Neuronal stem cell (in vitro differentiated cells): ENCODE data around the gene SIGLEC14.
A peak's percentile ranks its signal among the peaks of the same experiment; 100 is the strongest.

Source experiments
- DNase-seq: peaks from one replicate; pipeline ENCODE4 v3.0.0-alpha.2; 2013; ENCODE audit warnings: low spot score
- H2AFZ ChIP-seq: one replicate; pipeline ENCODE4 v1.6.1; 2013; ENCODE audit warnings: mild to moderate bottlenecking, low read length, inconsistent platforms
- H2AK5ac ChIP-seq: 2 replicates; pipeline ENCODE4 v1.6.1; 2013; ENCODE audit warnings: low read depth, mild to moderate bottlenecking, inconsistent platforms, low read length, moderate library complexity, mixed read lengths
- H2BK120ac ChIP-seq: 2 replicates; pipeline ENCODE4 v1.6.1; 2013; ENCODE audit warnings: low read depth, mild to moderate bottlenecking, inconsistent platforms, low read length, moderate library complexity, mixed read lengths
- H2BK12ac ChIP-seq: one replicate; pipeline ENCODE4 v1.6.1; 2013; ENCODE audit warnings: low read length, inconsistent platforms
- H2BK15ac ChIP-seq: 2 replicates; pipeline ENCODE4 v1.6.1; 2013; ENCODE audit warnings: mild to moderate bottlenecking, low read length, inconsistent platforms, mixed read lengths
- H2BK5ac ChIP-seq: one replicate; pipeline ENCODE4 v1.6.1; 2013; ENCODE audit warnings: inconsistent platforms, mild to moderate bottlenecking, low read length, moderate library complexity
- H3K14ac ChIP-seq: one replicate; pipeline ENCODE4 v1.6.1; 2013; ENCODE audit warnings: low read length, inconsistent platforms
- H3K18ac ChIP-seq: 2 replicates; pipeline ENCODE4 v1.6.1; 2013; ENCODE audit warnings: low read length, inconsistent platforms
- H3K23ac ChIP-seq: 2 replicates; pipeline ENCODE4 v1.6.1; 2013; ENCODE audit warnings: low read depth, mild to moderate bottlenecking, mixed read lengths, low read length, inconsistent platforms; ENCODE audit not compliant: poor library complexity
- H3K27ac ChIP-seq: replicated peaks from 3 replicates; pipeline ENCODE4 v1.5.1; 2013; ENCODE audit warnings: low read length, inconsistent platforms
- H3K27me3 ChIP-seq, 3 experiments: 2 replicates each; pipeline ENCODE4 v1.6.1; 2013; ENCODE audit warnings: low read length in 3 of 3, mild to moderate bottlenecking in 2 of 3, inconsistent platforms in 1 of 3, low read depth in 1 of 3, mixed read lengths in 1 of 3, moderate library complexity in 1 of 3; ENCODE audit not compliant: control insufficient read depth in 3 of 3, insufficient read depth in 3 of 3
- H3K36me3 ChIP-seq, 2 donors: replicated peaks in 1 of 2; 2 replicates each; pipeline ENCODE4 v1.6.1; 2013; ENCODE audit warnings: low read length in 2 of 2; ENCODE audit not compliant: control insufficient read depth in 2 of 2, insufficient read depth in 2 of 2
- H3K4ac ChIP-seq: 2 replicates; pipeline ENCODE4 v1.6.1; 2013; ENCODE audit warnings: inconsistent platforms, mild to moderate bottlenecking, low read length, moderate library complexity
- H3K4me1 ChIP-seq, 2 donors: 1 replicate in 1 of 2; 2 replicates in 1 of 2; pipeline ENCODE4 v1.6.1; 2013; ENCODE audit warnings: low read length in 2 of 2, low read depth in 1 of 2; ENCODE audit not compliant: control insufficient read depth in 2 of 2, insufficient read depth in 1 of 2
- H3K4me2 ChIP-seq: one replicate; pipeline ENCODE4 v1.6.1; 2013; ENCODE audit warnings: mild to moderate bottlenecking, low read length, inconsistent platforms; ENCODE audit not compliant: insufficient read depth, poor library complexity, severe bottlenecking
- H3K4me3 ChIP-seq, 2 donors: 2 replicates each; pipeline ENCODE4 v1.5.1; 2013; ENCODE audit warnings: low read length in 2 of 2, mild to moderate bottlenecking in 2 of 2, inconsistent platforms in 1 of 2, moderate library complexity in 1 of 2
- H3K79me1 ChIP-seq: one replicate; pipeline ENCODE4 v1.6.1; 2013; ENCODE audit warnings: low read depth, mild to moderate bottlenecking, inconsistent platforms, low read length, moderate library complexity
- H3K9ac ChIP-seq: one replicate; pipeline ENCODE4 v1.6.1; 2013; ENCODE audit warnings: mild to moderate bottlenecking, low read depth, low read length, inconsistent platforms; ENCODE audit not compliant: poor library complexity
- H3K9me3 ChIP-seq, 2 donors: replicated peaks in 1 of 2; 2 replicates each; pipeline versions ENCODE3 to v1.6.1; 2013; ENCODE audit warnings: low read length in 2 of 2, mild to moderate bottlenecking in 2 of 2, inconsistent platforms in 1 of 2, low read depth in 1 of 2, mixed read lengths in 1 of 2, moderate library complexity in 1 of 2; ENCODE audit not compliant: control insufficient read depth in 2 of 2, insufficient read depth in 1 of 2
- H4K8ac ChIP-seq: one replicate; pipeline ENCODE4 v1.6.1; 2013; ENCODE audit warnings: low read depth, mild to moderate bottlenecking, inconsistent platforms, low read length, moderate library complexity
- H4K91ac ChIP-seq: one replicate; pipeline ENCODE4 v1.6.1; 2013; ENCODE audit warnings: low read length, low read depth, mild to moderate bottlenecking, inconsistent platforms; ENCODE audit not compliant: poor library complexity
- WGBS, 2 donors: extraction: QIAGEN DNeasy Blood & Tissue Kit; methylation state at CpG; one replicate each; pipeline ENCODE4 v1.1.7; 2013; ENCODE audit warnings: missing lambda C conversion rate in 2 of 2, mixed read lengths in 1 of 2; ENCODE audit not compliant: insufficient read length in 2 of 2, insufficient replicate concordance in 1 of 2; ENCODE audit errors: extremely low coverage in 2 of 2; 5-methylcytosine and 5-hydroxymethylcytosine counted together

The SIGLEC14 gene

DNA sequence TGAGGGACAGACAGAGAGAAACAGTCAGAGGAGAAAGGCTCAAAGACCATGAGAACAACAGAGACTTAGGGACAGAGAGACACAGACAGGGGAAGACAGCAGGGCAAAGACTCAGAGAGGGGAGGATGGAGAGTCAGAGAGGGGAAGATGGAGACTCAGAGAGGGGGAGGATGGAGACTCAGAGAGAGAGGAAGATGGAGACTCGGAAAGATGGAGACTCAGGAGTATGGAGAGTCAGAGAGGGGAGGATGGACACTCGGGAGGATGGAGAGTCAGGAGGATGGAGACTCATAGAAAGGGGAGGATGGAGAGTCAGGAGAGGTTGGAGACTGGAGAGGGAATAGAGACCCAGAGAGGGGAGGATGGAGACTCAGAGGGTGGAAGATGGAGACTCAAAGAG is 47.2 kb upstream of the SIGLEC14 start:
- no peak for DNase-seq
- Histone ChIP-seq H2BK120ac (no peak overlapping the region), H3K23ac (no peak overlapping the region), H3K27ac (no peak overlapping the region), H3K4me1 (peaks cover 11 to 13% of the 10 kb centered on the region in 2 donors), H2BK15ac (no peak overlapping the region), H3K79me1 (no peaks in the 10 kb centered on the region), H2BK5ac (no peak overlapping the region), H4K8ac (no peak overlapping the region), H3K9ac (no peak overlapping the region), H4K91ac (no peak overlapping the region), H3K18ac (no peak overlapping the region), H2AK5ac (no peak overlapping the region), H3K27me3 (no peaks in the 10 kb centered on the region), H3K4ac (no peak overlapping the region), H3K4me2 (no peak overlapping the region), H3K9me3 (no peaks in the 10 kb centered on the region), H2AFZ (no peak overlapping the region), H3K14ac (no peak overlapping the region), H3K4me3 (no peak overlapping the region), H2BK12ac (no peak overlapping the region), H3K36me3 (peaks cover 0 to 43% of the 10 kb centered on the region in 2 donors)
- no CpG with 5 or more reads among the region's 2 CpGs for WGBS, 2 donors

DNA sequence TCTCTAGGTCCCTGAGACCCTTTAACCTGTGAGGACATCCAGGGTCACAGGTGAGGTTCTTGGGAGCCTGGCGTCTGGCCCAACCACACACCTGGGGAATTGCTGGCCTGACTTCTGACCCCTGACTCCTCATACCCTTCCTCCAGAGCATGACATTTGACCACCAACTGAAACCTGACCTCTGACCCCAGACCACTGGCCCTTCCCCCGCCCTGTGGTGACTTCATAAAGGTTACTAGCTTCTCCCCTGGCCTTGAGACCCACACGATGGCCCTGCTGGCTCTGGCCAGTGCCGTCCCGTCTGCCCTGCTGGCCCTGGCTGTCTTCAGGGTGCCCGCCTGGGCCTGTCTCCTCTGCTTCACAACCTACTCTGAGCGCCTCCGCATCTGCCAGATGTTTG is 46.6 kb upstream of the SIGLEC14 start, which contains the start of gene SPACA6:
Gene SPACA6 (plus strand): TSS at position 71 of the 400 bp plus-strand sequence. CDS start 197 bp downstream, at position 268.
- peaks cover 0 to 39% of the 10 kb centered on the region in 2 donors for H3K36me3 ChIP-seq
- no peak within 1 kb of the TSS for H3K4me2 ChIP-seq
- H4K8ac ChIP-seq, result no peak within 1 kb of the TSS
- H3K9me3 ChIP-seq, result no peaks in the 10 kb centered on the region
- WGBS, 2 donors, result no CpG with 5 or more reads among the region's 8 CpGs
- no peak within 1 kb of the TSS for H3K4me3 ChIP-seq
- no peak within 1 kb of the TSS for H3K9ac ChIP-seq
- H2BK12ac ChIP-seq, result no peak within 1 kb of the TSS
- H3K4me1 ChIP-seq, result peaks cover 13 to 15% of the 10 kb centered on the region in 2 donors
- no peak within 1 kb of the TSS for H2BK15ac ChIP-seq
- H2BK120ac ChIP-seq, result no peak within 1 kb of the TSS
- no peak within 1 kb of the TSS for H2BK5ac ChIP-seq
- peak within 1 kb of the TSS; percentile 48 for H2AK5ac ChIP-seq
- peak within 1 kb of the TSS; percentile 31 for H3K18ac ChIP-seq
- H4K91ac ChIP-seq, result no peak within 1 kb of the TSS
- H3K27me3 ChIP-seq, result no peaks in the 10 kb centered on the region
- H2AFZ ChIP-seq, result no peak within 1 kb of the TSS
- no peak within 1 kb of the TSS for H3K14ac ChIP-seq
- no peak within 1 kb of the TSS for H3K4ac ChIP-seq
- H3K23ac ChIP-seq, result no peak within 1 kb of the TSS
- H3K79me1 ChIP-seq, result no peaks in the 10 kb centered on the region
- H3K27ac ChIP-seq, result no peak within 1 kb of the TSS
- no peak for DNase-seq

DNA sequence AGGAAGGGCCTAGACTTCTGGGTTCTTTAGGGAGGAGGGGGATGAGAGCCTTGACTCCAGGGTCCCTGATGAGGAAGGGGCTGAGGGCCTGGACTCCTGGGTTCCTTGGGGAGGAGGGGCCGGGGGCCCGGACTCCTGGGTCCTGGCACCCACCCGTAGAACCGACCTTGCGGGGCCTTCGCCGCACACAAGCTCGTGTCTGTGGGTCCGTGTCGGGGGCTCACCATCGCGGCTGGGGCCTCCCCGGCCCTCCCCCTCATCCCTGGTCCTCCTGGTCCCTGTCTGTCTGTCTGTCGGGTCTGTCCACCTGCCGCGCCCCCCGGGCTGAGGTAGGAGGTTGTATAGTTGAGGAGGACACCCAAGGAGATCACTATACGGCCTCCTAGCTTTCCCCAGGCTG is 45.8 kb upstream of the SIGLEC14 start:
- peaks cover 20 to 23% of the 10 kb centered on the region in 2 donors for H3K4me1 ChIP-seq
- no peak overlapping the region for H4K91ac ChIP-seq
- no peak overlapping the region for H4K8ac ChIP-seq
- peaks cover 0 to 31% of the 10 kb centered on the region in 2 donors for H3K36me3 ChIP-seq
- H3K9ac ChIP-seq, result no peak overlapping the region
- DNase-seq, result no peak
- H3K4ac ChIP-seq, result no peak overlapping the region
- H3K79me1 ChIP-seq, result no peaks in the 10 kb centered on the region
- H3K18ac ChIP-seq, result peak overlapping the region; percentile 31
- no peak overlapping the region for H3K23ac ChIP-seq
- H3K27ac ChIP-seq, result no peak overlapping the region
- no CpG with 5 or more reads among the region's 18 CpGs for WGBS, 2 donors
- H3K14ac ChIP-seq, result no peak overlapping the region
- no peak overlapping the region for H2BK15ac ChIP-seq
- no peak overlapping the region for H2BK12ac ChIP-seq
- no peaks in the 10 kb centered on the region for H3K27me3 ChIP-seq
- no peak overlapping the region for H2AK5ac ChIP-seq
- H2AFZ ChIP-seq, result no peak overlapping the region
- no peak overlapping the region for H3K4me2 ChIP-seq
- no peaks in the 10 kb centered on the region for H3K9me3 ChIP-seq
- H2BK5ac ChIP-seq, result no peak overlapping the region
- H2BK120ac ChIP-seq, result no peak overlapping the region
- H3K4me3 ChIP-seq, result no peak overlapping the region

DNA sequence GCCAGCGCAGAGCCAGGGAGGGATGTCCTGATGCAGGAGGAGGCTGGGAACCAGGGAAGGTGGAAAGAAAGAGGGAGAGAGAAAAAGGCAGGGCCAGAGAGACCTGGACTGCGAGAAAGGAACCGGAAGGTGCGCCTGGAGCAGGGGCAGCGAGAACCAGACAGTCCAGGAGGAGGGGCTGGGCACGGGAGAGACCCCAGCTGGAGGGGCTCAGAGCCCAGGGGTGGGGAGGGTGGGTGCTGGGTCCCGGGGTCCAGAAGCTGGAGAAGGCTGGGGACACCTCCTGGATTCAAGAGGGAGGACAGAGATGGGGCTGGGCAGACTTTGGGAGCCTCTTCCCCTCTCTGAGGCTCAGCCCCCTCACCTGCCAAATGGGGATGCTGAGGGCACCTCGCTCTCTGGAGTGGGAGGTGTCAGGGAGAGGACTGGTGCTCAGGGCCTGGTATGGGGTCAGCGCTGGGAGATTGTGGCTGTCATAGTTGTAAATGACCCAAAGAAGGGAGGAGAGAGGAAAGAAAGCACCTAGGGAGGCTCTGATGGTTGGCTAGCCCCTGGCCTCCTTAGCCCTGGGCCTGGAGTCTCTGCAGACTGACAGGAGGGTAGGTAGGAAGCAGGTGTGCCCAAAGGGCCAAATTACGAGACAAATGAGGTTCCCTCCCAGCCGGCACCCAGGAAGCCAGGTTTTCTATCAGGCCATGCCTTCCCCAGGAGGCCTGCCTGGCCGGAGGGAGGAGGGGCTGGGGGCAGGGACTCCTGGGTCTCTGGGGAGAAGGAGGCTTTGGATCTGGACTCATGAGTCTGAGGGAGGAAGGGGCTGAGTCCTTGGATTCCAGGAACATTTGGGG is 45.2 kb upstream of the SIGLEC14 start:
- Histone ChIP-seq H3K27me3 (no peaks in the 10 kb centered on the region), H3K18ac (peak overlapping the region; percentile 71), H3K36me3 (peaks cover 0 to 25% of the 10 kb centered on the region in 2 donors), H3K79me1 (no peaks in the 10 kb centered on the region), H3K4ac (no peak overlapping the region), H2AK5ac (peak overlapping the region; percentile 48), H4K8ac (no peak overlapping the region), H3K4me2 (peak overlapping the region; percentile 69), H2AFZ (no peak overlapping the region), H2BK15ac (peak overlapping the region; percentile 75), H2BK12ac (peak overlapping the region; percentile 84), H3K9me3 (no peaks in the 10 kb centered on the region), H3K23ac (peak overlapping the region; percentile 55), H3K9ac (no peak overlapping the region), H3K4me1 (peaks cover 21 to 24% of the 10 kb centered on the region in 2 donors), H3K27ac (peak overlapping the region; percentile 49), H3K4me3 (no peak overlapping the region), H2BK5ac (peak overlapping the region; percentile 11), H2BK120ac (no peak overlapping the region), H3K14ac (no peak overlapping the region), H4K91ac (no peak overlapping the region)
- no peak for DNase-seq
- no CpG with 5 or more reads among the region's 12 CpGs for WGBS, 2 donors
